Esophagus (tissue), 2 donors: ENCODE data around the gene COX4I2. TPM values are rescaled to one million over a fixed set of nuclear protein-coding genes. Genes with fewer than 3 reads are reported as not detected.
A peak's percentile ranks its signal among the peaks of the same experiment; 100 is the strongest.
"Not testable (repeated sequence)": the region's sequence is repeated elsewhere in the genome, so short reads cannot be mapped to it uniquely, and the experiment has no call there.

Source experiments
- H3K27ac ChIP-seq, 2 donors: one replicate each; pipeline ENCODE4 v1.5.1; 2013; ENCODE audit warnings: low read depth in 2 of 2, mild to moderate bottlenecking in 2 of 2, inconsistent platforms in 1 of 2, low read length in 1 of 2, moderate library complexity in 1 of 2
- H3K27me3 ChIP-seq, 2 donors: one replicate each; pipeline ENCODE4 v1.6.1; 2013; ENCODE audit warnings: low read length in 2 of 2, control low read depth in 1 of 2, mild to moderate bottlenecking in 1 of 2; ENCODE audit not compliant: insufficient read depth in 2 of 2, control insufficient read depth in 1 of 2
- H3K36me3 ChIP-seq, 2 donors: one replicate each; pipeline ENCODE4 v1.6.1; 2013; ENCODE audit warnings: low read length in 1 of 2; ENCODE audit not compliant: control insufficient read depth in 2 of 2, insufficient read depth in 2 of 2
- H3K4me1 ChIP-seq, 2 donors: one replicate each; pipeline ENCODE4 v1.6.1; 2013; ENCODE audit warnings: low read length in 1 of 2; ENCODE audit not compliant: control insufficient read depth in 2 of 2, insufficient read depth in 2 of 2
- H3K4me3 ChIP-seq, 2 donors: one replicate each; pipeline ENCODE4 v1.5.1; 2013; ENCODE audit warnings: low read length in 2 of 2, mild to moderate bottlenecking in 2 of 2, low read depth in 1 of 2, moderate library complexity in 1 of 2
- H3K9me3 ChIP-seq, 2 donors: one replicate each; pipeline ENCODE4 v1.6.1; 2013; ENCODE audit warnings: mild to moderate bottlenecking in 2 of 2, low read depth in 1 of 2, low read length in 1 of 2, moderate library complexity in 1 of 2; ENCODE audit not compliant: control insufficient read depth in 2 of 2, insufficient read depth in 1 of 2
- WGBS, 2 donors: extraction: QIAGEN DNeasy Blood & Tissue Kit; methylation state at CpG; one replicate each; pipeline ENCODE4 v1.1.7; 2013; 5-methylcytosine and 5-hydroxymethylcytosine counted together
- polyA plus RNA-seq, 2 donors: library from polyadenylated mRNA; stranded (reverse); fragments of 200-250 nt; gene quantifications; one replicate each; pipeline ENCODE4 v1.2.3, GENCODE V29; 2013
- donor health status: healthy with polysubstance abuse.
- donor health status: Bipolar disorder and iron deficiency.

Gene COX4I2
- 1 to 10 TPM; 2.6 to 3.8 TPM for polyA plus RNA-seq

DNA sequence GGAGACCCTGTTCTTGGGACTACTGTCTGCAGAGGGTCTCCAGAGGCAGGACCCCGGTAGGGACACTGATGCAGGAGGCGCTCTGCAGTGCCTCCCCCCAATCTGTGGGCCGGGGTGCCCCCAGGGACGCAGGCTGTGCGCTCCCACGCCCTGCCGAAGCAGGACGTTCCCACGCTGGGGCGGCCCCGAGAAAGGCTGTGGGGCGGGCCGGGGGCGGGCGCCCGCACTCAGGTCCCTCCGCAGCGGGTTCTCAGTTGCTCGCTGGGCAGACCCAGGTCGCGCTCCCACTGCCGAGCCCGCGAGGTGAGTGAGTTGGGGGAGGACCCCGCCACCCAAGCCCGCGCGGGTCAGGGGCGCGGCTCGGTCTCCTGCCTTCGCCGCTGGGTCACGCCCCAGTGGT is at the start of gene COX4I2:
Gene COX4I2, plus strand, starts transcription at position 253 of the 400 bp plus-strand sequence. CDS start 1,106 bp downstream, outside the sequence.
- no peak within 1 kb of the TSS for H3K4me3 ChIP-seq
- no peak within 1 kb of the TSS for H3K27ac ChIP-seq
- no peaks in the 10 kb centered on the region for H3K27me3 ChIP-seq
- WGBS, 2 donors: 32 to 39% methylated on average over 32 to 34 of the region's 34 CpGs
- no peaks in the 10 kb centered on the region for H3K9me3 ChIP-seq
- no peaks in the 10 kb centered on the region for H3K36me3 ChIP-seq
- no peaks in the 10 kb centered on the region for H3K4me1 ChIP-seq

DNA sequence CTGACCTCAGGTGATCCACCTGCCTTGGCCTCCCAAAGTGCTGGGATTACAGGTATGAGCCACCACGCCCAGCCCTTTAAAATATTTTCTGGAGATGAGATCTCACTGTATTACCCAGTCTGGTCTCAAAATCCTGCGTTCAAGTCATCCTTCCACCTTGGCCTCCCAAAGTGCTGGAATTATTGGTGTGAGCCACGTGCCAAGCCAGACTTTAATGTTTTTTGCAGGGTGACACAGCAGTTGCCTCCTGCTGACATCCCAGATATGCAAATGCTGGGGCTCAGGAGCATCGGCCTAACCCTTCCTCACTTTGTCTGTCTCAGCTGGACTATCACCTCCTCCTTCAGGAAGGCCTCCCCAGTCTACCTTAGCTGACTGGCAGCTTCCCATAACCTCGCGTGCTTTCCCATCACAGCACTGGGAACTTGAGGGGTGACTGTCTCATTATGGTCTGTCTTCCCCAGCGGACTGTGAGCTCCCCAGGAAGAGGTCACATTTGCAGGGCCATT is 46.9 kb upstream of the COX4I2 start:
- no peaks in the 10 kb centered on the region for H3K27me3 ChIP-seq
- H3K27ac ChIP-seq: peak overlapping the region; percentile 68 to 91
- H3K36me3 ChIP-seq: no peaks in the 10 kb centered on the region
- H3K4me1 ChIP-seq: peaks cover 3 to 20% of the 10 kb centered on the region in 2 donors
- WGBS, 2 donors: 85 to 87% methylated on average over 7 of the region's 7 CpGs
- no peaks in the 10 kb centered on the region for H3K9me3 ChIP-seq
- H3K4me3 ChIP-seq: no peak overlapping the region

DNA sequence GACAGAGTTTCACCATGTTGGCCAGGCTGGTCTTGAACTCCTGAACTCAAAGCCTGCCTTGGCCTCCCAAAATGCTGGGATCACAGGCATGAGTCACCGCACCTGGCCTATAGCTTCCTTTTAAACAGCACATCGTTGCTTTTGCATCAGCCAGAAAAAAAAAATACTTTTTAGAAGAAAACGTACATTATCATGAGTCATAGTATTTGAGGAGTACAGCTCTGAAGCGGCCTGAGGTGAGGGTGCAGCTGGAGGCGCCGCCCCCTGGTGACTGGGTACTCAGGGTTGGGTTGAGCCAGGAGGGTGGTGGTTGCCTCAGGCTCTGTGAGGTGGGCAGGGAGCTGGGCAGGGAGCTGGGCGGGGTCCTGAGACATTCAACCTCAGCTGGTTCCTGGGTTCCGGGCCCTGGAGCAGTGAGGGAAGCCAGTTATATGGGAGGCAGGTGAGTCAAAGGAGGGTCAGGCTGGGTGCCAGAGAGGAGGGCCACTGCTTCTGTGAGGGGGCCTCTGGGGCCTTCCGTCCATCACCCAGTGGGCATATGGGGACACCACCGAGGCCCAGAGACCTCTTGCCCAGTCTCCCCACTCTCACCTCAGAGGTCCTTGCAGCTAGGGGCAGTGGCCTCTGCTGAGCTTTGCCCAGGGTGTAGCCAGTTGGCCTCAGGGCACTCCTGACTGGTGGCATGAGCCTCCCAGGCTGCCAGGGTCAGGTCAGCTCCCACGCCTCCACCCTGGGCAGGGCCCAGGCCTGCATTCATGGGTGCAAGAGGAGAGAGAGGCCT is 44.3 kb upstream of the COX4I2 start:
- Histone ChIP-seq H3K27ac (peak overlapping the region; percentile 95 to 99), H3K27me3 (no peaks in the 10 kb centered on the region), H3K9me3 (no peaks in the 10 kb centered on the region), H3K4me1 (peaks cover 3 to 22% of the 10 kb centered on the region in 2 donors), H3K36me3 (no peaks in the 10 kb centered on the region), H3K4me3 (no peak overlapping the region)
- 50 to 61% methylated on average over 11 of the region's 11 CpGs for WGBS, 2 donors

DNA sequence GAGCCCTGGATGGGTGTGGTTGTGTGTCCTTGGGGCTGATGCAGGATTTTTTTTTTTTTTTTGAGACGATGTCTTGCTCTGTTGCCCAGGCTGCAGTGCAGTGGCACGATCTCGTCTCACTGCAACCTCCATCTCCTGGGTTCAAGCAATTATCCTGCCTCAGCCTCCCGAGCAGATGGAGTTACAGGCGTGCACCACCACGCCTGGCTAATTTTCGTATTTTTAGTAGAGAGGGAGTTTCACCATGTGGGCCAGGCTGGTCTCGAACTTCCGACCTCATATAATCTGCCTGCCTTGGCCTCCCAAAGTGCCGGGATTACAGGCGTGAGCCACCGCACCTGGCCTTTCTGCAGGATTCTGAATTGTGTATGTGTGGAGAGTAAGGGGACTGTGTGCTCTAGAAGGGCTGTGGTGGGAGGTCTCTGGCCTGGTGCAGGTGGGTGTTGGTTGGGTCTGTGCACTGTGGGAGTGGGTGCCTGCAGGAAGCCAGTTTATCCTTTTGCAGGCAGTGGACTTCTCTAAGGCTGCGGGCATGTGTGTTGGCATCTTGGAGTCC is 43.6 kb upstream of the COX4I2 start:
- H3K36me3 ChIP-seq: no peaks in the 10 kb centered on the region
- peaks cover 3 to 22% of the 10 kb centered on the region in 2 donors for H3K4me1 ChIP-seq
- WGBS, 2 donors: 74 to 83% methylated on average over 13 of the region's 13 CpGs
- H3K9me3 ChIP-seq: no peaks in the 10 kb centered on the region
- no peaks in the 10 kb centered on the region for H3K27me3 ChIP-seq
- H3K27ac ChIP-seq: peak overlapping the region; percentile 95 to 99
- H3K4me3 ChIP-seq: no peak overlapping the region

DNA sequence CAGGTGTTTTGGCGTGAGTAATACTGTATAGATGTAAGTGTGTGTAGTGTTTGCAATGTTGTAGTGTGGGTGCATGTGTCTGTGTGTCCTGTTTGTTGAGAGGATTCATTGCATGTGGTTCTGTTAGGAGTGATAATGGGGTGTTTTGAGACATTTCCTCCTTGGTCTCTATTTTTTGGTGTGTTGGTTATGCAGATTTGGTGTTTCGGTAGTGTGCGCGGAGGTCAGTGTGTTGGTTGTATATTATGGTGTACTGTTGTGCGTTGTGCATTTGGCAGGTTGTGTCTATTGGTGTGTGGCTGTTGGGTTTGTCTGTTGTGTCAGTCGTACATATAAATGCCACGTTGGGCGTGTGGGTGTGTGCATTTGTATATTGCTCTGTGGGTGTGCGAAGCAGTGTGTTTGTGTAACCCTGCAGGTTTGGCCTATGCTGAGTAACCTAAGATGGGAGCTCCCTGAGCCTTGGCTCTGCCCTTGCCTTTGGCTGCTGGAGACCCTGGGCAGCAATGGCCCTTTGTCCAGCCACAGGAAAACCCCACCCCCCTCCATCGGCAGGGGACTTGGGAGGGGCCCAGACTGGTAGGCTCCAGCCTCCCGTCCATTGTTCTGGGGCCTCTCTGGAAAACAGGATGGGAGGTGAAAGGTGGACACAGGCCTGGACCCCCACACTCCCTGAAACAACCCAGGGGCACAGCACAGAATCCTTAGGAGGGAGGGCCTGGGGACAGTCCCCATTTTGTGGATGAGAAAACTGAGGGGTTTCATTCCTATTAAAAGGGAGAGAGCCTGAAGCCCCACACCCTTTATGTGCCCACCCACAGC is 42.9 kb upstream of the COX4I2 start:
- WGBS, 2 donors: 74 to 75% methylated on average over 11 of the region's 11 CpGs
- peaks cover 3 to 22% of the 10 kb centered on the region in 2 donors for H3K4me1 ChIP-seq
- H3K36me3 ChIP-seq: no peaks in the 10 kb centered on the region
- peak overlapping the region; percentile 95 to 99 for H3K27ac ChIP-seq
- no peak overlapping the region for H3K4me3 ChIP-seq
- H3K27me3 ChIP-seq: no peaks in the 10 kb centered on the region
- H3K9me3 ChIP-seq: no peaks in the 10 kb centered on the region

DNA sequence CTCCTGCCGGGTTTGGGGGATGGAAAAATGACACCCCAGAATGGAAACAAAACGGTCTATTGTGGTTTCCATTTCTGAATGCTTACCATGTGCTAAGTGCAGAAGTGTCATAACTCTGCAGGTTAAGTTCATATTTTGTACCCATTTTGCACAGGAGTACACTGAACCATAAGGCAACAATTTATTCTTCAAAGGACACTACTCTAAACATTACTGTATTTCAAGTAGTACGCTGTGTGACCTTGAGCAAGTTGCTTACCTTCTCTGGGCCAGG is 42.4 kb upstream of the COX4I2 start:
- WGBS, 2 donors: 70 to 76% methylated on average over 3 of the region's 3 CpGs
- no peak overlapping the region for H3K4me3 ChIP-seq
- peaks cover 3 to 22% of the 10 kb centered on the region in 2 donors for H3K4me1 ChIP-seq
- no peaks in the 10 kb centered on the region for H3K27me3 ChIP-seq
- H3K9me3 ChIP-seq: no peaks in the 10 kb centered on the region
- H3K27ac ChIP-seq: peak overlapping the region; percentile 95 to 99
- no peaks in the 10 kb centered on the region for H3K36me3 ChIP-seq

DNA sequence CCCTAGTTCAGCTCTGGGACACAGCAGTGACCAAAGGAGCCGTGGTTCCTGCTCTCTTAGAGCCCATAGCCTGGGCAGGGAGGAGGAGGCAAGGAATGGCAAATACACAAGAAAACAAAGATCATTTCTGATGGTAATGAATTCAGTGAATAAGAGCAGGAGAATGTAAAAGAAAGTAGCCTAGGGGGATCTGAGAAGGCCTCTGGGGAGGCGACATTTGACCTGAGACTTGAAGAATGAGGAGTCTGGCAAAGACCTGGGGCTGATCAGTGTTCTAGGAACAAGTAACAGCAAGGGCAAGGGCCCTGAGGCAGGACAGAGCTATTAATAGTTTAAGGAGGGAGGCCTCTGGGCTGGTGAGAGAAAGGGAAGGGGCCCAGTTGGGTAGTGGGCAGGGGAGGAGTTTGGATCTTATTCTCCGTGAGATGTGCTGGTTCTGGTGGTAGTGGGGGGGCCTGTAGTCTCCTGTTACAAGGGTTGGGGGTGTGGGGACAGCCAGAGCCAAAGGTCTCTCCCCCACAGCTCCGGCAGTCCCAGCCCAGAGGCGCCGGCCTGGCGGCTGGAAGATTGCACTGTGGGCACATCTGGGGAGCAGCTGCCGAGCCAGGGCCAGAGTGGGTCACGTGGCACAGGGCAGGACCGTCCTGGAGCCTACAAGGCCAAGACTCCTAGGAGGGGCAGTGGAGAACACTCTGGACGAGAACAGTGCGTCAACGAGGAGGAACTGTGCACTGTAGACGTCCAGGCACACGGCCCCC is 41.9 kb upstream of the COX4I2 start:
- 37 to 40% methylated on average over 15 of the region's 15 CpGs for whole genome bisulfite sequencing, 2 donors
- Histone ChIP-seq H3K4me1 (peaks cover 3 to 22% of the 10 kb centered on the region in 2 donors), H3K4me3 (no peak overlapping the region)

DNA sequence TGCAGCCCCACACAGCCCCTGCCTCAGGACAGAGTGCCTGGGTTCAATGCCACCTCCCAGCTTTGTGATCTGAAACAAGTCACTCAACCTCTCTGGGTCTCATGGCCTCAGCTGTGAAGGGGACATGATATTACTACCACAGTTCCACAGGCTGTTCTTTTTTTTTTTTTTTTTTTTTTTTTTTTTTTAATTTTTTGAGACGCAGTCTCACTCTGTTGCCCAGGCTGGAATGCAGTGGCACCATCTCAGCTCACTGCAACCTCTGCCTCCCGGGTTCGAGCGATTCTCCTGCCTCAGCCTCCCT is 41.3 kb upstream of the COX4I2 start:
- WGBS, 2 donors: 79 to 82% methylated on average over 4 of the region's 4 CpGs
- H3K36me3 ChIP-seq: not testable (repeated sequence)

More for the DNA sequence above, 41.9 kb upstream of the COX4I2 start:
- Histone ChIP-seq H3K27me3 (no peaks in the 10 kb centered on the region), H3K27ac (peak overlapping the region; percentile 95 to 99), H3K36me3 (no peaks in the 10 kb centered on the region), H3K9me3 (no peaks in the 10 kb centered on the region)

DNA sequence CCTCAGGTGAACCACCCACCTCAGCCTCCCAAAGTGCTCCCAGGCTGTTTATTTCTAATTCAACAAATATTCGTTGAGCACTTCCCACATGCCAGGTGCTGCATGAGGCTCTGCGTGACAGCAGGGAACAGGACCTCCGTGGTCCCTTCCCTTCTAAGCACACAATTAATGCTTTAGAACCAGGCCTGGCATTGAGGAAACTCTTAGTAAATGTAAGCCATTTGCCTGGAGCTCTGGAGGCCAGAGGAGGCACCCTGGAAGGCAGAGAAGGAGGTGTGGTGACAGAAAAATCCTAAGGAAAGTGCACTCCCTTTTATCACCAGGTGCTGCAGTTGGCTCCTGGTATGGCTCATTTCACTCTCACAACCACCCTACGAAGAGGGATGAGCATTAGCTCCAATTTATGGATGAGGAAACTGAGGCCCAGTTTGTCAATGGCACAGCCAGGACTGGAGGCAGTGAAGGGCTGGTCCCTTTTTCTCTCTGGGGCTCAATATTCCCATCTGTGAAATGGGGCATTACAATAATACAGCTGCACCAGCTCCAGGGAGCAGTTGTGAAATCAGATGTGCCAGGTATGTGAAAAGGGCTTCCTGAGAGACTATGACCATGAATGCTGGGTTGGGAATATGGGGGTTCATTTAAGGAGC is 40.8 kb upstream of the COX4I2 start:
- Histone ChIP-seq H3K36me3 (no peaks in the 10 kb centered on the region), H3K9me3 (no peaks in the 10 kb centered on the region), H3K27me3 (no peaks in the 10 kb centered on the region), H3K4me3 (no peak overlapping the region), H3K27ac (peak overlapping the region; percentile 63 to 95), H3K4me1 (peaks cover 3 to 22% of the 10 kb centered on the region in 2 donors)
- WGBS, 2 donors: 62 to 72% methylated on average over 4 of the region's 4 CpGs

More for the DNA sequence above, 41.3 kb upstream of the COX4I2 start:
- not testable (repeated sequence) for H3K27me3 ChIP-seq, H3K4me3 ChIP-seq, H3K9me3 ChIP-seq
- H3K4me1 ChIP-seq: peaks cover 3 to 22% of the 10 kb centered on the region in 2 donors
- H3K27ac ChIP-seq: peak overlapping the region; percentile 95 to 99
